22Rv1 (cell line): ENCODE measurements around the gene PCED1B.
"Not testable (repeated sequence)": the region's sequence is repeated elsewhere in the genome, so short reads cannot be mapped to it uniquely, and the experiment has no call there.

Experiments used
- ZFX ChIP-seq: fragments of 450-650 bp; IDR thresholded peaks from 2 replicates; pipeline ENCODE4 v1.6.1; 2017; ENCODE audit warnings: antibody characterized with exemption, borderline replicate concordance
- TF ChIP-seq, protein P1 (sequence below): fragments of 450-650 bp; IDR thresholded peaks from 2 replicates; pipeline ENCODE4 v1.5.1; 2017; ENCODE audit warnings: mild to moderate bottlenecking

DNA sequence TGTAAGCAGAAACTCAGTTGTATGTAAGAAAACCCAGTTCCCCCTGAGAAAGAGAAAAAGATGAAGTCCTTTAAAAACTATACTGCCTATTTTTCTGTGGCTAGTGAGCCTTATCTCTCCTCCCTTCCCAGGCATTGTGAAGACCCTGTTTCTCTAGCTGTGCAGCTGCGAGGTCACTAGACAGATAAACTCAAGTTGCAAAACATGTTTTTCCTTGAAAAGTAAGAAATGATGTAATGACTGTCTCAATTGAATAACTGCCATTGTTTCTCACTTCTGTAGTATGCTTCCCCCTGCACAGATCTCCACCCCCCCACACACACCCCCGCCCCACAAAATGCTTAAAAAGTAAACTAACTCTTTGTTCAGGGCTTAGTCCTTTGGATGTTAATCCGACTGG is 23.6 kb upstream of the PCED1B start:
- TF ChIP-seq, protein P1, sequence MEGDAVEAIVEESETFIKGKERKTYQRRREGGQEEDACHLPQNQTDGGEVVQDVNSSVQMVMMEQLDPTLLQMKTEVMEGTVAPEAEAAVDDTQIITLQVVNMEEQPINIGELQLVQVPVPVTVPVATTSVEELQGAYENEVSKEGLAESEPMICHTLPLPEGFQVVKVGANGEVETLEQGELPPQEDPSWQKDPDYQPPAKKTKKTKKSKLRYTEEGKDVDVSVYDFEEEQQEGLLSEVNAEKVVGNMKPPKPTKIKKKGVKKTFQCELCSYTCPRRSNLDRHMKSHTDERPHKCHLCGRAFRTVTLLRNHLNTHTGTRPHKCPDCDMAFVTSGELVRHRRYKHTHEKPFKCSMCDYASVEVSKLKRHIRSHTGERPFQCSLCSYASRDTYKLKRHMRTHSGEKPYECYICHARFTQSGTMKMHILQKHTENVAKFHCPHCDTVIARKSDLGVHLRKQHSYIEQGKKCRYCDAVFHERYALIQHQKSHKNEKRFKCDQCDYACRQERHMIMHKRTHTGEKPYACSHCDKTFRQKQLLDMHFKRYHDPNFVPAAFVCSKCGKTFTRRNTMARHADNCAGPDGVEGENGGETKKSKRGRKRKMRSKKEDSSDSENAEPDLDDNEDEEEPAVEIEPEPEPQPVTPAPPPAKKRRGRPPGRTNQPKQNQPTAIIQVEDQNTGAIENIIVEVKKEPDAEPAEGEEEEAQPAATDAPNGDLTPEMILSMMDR, result not testable (repeated sequence)
- TF ChIP-seq ZFX, result not testable (repeated sequence)
